HG03039 (cell line): ENCODE data around the gene SPARCL1.

ENCODE experiments used
- ATAC-seq: cut with Tn5 transposase; IDR thresholded peaks from one replicate; pipeline ENCODE4 v1.9.1; 2021; ENCODE audit warnings: mild to moderate bottlenecking, moderate library complexity; ENCODE audit not compliant: unreplicated experiment

The SPARCL1 gene

DNA sequence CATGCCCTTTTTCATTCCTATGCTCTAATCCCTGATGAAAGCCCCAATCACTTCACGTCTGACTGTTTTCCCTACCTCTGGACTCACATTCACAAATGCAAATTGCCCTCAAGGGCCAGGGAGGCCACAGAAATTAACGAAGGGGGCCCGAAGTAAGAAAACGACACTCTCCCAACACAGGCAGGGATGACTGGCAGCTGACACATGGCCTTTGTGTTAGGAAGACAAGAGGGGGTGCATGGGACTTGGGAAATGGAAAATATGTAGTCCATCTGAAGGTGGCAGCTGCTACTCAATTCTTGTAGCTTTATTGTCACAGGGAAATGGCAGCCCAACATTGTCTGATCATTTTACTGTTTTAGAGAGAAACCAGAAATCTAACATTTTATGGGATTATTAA lies 12.3 kb upstream of the SPARCL1 start:
- ATAC-seq = no peak

DNA sequence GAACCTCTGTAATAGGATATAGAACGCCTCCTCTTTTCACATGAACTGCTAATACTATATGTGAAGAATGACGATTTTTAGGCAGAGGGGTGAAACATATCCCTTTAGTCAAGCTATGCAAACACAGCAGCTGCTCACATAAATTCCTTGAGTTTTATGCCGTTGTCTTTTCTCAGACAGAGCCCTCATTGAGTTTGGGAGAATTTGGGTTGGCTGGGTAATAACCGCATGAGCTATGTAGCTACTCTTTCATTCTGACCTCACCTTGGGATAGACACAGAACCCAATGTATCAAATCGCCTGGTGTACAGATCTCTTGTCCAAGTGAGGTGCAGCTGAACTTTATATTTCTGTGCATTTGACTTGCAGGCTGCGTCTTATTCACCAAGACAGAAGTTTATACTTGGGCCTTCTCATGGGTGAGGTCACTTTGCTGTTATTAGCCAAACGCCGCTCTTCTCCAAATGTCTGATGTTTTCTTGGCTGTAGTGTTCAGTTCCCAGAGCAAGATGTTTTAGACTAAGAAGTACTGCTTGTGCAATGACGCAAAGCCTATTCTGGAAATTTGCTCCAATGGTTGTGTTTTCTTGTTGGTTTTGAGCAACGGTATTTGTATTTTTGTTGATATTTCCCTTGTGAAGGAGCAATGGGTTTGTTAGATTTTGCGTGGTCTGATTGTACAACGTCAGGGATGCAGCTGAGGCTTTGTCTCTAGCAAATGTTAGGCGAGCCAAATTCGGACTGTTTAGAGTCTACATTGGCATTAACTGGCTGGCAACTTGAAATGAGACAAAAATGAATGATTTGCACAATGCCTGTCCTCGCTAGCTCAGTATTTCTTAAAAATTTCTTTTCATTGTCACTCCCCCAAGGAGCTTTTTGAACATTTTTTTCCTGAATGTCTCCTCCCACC lies 11.2 kb upstream of the SPARCL1 start:
- ATAC-seq = no peak

DNA sequence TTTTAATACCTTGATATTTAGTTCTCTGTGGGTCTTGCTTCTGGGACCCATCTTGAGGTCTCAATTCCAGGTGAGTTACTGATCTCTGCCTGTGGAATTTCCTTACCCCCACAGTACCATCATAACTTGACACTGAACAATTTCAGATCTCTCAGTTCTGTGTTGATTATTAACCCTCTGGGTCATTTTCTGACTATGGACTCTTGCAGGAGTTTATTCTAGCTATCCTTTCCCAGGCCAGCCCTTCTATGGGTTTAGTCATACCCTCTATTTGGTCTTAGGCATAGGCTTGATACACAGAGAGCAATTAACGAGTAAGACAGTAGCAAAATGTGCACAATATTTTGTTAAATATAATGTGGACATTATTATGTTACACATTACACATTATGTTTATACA lies 3.7 kb upstream of the SPARCL1 start:
- no peak for ATAC-seq

DNA sequence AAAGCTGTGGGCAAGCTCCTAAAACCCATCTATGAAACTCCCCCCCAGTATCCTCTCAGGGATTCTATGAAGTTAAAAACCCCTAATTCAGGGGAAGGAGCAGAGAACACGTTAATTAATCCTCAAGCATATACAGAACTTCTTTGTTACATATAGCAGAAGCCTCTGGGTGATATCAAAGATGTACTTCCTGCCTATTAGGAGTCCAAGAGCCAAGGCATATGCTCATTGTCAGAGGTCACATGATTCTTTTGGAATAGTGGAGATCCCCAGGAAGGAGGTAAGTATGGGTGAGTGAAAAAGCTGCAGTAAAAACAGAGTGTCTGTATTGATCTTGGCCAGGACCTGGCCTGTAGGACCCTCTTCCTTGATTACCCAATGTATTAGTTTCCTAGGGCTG lies 2.9 kb upstream of the SPARCL1 start:
- ATAC-seq = no peak

DNA sequence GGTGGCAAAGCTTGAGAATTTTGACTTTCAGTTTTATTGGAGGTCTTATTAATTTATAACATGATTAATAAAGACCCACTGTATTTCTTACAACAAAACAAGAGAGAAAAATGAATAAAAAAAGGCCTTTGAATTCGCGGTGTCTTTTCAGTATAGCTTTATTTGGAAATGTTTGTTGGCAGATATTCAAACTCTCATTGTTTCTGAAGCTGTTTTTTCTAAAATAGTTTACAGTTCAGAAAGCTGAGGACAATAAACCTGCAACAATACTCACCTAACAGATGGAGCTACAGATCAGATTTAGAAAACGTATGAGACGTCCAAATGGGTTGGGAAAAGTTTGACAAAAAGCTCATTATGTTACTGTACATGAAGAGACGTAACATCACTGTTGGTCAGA lies 2.4 kb upstream of the SPARCL1 start:
- no peak for ATAC-seq

DNA sequence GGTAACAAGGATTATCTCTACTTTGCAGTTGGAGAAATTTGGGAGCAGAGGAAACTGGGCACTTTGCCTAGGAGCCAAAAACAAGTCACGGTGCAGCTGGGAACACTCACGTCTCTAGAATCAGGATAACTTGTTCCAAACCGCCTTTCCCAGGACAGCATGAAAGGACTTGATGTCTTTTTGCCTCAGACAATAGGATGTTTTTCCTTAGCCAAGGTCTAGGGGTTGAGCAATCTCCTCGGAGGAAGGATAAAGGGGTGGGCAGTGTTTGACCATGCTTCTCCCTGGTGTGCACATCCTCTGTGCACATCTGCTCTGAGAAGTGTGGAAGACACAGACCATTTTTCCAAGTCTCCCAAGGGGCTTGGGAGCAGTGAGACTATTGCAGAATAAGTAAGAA lies 1.7 kb upstream of the SPARCL1 start:
- no peak for ATAC-seq

DNA sequence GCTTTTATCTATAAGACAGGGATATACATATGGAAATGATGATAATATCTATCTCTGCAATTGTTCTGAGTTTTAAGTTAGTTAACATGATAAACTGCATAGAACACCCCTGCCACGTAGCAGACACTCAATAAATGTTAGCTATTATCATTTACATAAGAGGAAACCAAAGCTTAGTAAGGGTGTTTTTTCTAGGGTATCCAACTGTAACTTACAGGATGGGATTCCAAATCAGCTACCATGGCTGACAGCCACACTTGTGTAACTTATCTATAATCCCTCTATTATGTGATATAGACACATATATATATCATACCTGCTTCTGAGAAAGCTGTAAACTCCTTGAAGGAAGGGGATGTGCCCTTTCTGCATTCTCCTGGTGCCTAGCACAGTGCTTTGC lies 1.1 kb upstream of the SPARCL1 start:
- no peak for ATAC-seq

DNA sequence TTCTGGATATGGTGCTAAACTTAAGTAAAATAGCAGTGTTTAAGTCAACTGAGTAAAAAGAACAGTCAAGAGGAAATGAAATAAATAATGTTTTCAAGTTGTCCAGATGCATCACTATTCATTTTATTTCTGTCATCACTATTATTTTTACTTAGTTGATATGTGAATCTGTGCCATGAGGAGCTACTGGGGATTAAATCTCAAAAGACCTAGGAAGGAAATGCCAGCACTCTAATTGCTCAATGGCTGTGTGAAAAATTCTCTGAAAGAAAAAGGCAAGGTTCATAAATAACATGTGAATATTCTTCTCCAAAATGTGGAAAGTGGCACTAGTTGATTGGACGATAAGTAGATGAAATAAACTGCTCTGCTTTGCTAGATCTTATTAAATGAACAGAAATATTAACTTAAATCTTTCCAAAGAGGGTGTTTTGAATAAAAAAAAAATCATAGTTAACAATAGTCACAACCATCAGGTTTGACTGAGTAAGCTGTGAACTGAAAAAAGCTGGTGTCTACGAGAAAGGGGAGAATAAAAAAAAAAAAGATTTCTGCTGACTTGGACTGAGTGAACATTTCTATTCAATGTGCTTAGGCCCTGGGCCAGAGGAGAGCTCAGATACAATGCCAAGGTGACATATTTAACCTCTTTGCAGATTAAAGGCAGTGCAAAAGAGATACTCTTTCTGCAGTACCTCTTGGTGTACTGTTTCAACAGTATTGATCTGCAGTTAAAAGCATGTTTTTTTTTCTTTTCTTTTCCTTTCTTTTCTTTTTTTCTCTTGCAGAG lies 1.6 kb downstream of the SPARCL1 start:
- ATAC-seq = no peak

DNA sequence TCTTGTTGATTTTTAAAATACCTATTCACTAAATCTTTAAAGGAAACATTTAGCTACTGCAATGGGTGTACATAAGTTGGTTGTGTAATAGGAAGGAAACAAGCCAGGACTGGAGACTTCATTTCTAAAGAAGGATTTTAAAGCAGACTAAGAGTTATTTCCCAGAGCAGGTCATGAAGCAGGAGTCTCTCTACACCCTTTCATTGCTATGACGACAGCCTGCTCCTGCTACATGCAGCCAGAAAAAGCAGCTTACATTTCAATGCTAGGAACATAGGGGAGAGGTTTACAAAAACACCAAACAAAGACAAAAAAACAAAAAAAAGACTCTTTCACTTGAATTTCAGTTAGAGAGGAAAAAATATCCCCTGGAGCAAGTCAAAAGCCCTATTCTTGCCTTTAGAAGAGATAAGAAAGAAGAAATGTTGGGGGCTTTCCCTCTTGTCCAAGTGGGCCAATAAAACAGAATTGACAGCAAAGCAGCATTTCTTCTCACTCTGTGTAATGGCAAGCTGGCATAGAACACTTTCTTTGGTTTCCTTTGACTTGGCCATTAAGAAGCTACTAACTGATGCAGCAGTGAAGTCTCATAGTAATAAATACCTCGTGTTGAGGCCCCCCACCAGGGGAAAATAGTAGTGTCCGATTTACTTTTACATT lies 3.4 kb downstream of the SPARCL1 start:
- no peak for ATAC-seq

DNA sequence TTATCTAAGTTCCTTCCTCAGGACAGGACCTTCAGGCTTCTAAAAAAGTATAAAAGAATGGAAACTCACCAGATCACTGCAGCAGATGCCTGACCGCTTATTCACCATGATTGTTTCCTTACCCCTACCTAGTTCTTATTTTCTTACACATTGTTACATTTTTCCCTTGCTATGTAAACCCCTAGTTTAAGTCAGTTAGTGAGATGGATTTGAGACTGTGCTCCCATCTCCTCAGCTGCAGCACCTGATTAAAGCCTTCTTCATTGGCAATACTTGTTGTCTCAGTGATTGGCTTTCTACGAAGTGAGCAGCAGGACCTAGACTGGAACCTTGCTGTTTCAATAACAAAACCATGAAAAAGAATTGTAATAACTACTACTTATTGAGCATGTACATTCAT lies 4.7 kb downstream of the SPARCL1 start:
- ATAC-seq = no peak

DNA sequence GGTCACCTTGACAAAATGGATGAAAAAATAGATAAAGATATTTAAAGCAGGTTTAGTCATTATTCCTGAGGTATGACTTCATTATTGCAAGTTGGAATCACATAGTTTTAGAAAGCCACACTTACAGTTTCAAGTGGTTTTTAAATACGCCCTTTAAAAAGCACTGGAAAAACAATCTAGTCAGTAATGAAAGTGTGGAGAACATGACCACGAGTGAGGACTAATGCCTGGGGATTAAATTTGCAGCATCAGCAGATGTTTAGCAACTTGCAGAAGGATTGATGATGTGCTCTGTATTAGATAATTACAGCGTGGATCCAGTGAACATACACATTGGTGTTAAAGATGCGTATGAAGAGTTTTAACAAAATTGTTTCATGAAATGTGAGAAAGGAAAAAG lies 5.9 kb downstream of the SPARCL1 start:
- ATAC-seq = no peak

DNA sequence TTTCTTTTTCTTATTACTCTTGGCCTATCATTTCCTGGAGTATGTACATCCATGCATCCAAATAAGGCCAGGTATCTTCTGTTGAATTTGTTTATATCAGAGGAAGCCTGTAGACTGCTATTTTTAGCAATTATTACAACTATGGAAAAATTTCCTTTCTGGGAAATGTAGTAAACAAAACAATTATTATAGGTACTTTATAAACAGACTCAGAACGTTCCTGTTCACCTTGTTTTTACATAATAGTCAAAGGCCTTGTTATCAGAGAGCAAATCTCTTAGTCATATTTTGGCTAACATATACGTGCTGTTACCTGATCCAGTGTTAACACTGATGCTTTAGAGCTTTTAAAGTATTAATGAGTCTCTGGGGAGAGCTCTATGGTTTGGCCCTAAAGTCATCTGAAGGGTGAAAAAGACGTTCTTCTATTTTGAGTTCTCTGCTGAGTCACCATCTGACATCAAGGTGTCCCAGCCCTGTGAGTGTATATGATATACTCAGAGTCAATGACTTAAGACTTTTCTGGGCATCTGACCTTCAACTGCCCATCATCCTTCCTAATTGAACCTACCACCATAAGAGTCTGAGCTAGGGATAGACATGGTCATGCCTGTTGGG lies 7.3 kb downstream of the SPARCL1 start:
- ATAC-seq = no peak

DNA sequence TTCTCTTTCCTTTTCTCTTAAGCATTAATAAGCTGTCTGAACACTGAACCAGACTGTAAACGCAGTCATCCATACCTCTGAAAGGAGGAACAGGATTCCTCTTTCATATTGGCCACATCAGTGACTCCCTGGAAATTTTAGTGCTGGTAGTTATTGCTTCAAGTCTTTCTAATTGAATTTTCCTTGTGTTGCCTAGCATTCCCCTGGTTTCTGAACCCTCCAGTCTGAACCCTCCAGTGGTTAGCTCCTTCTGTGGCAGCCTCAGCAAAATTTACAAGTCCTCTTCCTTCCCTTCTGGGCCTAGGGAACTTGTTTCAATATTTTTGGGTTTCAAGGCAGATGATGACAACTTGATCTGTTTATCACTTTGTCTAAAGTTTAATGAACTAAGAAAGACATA lies 7.9 kb downstream of the SPARCL1 start:
- ATAC-seq = no peak

DNA sequence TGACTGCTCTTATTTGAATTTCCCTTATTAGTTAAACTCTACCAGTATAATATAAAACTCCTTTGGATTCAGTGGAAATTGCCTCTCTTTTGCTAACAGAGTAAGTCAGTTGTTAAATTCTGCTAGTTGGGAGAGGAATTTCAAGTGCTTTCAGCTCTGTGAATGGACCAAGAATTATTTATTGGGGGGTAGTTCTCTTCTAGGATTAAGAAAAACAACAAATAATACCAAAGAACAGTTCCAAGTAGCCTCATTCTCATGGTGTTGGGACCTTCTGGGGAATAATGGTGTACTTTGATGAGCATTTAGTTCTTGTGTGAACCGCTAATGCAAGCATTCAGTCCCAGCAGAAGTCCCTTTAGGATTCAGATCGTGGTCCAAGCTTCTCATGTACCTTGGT lies 11.6 kb downstream of the SPARCL1 start:
- ATAC-seq = no peak

DNA sequence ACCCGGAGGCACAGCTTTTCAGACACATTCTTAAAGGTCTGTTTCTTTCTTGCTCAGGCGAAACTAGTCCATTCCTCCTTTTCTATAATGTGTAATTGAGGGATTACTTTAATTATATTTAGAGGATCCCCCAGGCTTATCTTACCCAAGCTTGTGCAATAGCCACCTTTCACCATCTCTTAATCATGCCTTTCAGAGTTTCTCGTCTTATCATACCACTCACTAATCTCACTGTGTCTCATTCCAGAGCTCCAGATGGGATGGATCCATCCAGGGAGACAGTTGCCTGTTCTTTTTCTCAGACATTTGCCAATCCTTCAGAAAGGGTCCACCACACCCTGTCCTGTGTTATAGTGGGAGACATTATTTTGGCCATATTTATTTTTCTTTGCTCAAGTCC lies 12.5 kb downstream of the SPARCL1 start:
- ATAC-seq = no peak

DNA sequence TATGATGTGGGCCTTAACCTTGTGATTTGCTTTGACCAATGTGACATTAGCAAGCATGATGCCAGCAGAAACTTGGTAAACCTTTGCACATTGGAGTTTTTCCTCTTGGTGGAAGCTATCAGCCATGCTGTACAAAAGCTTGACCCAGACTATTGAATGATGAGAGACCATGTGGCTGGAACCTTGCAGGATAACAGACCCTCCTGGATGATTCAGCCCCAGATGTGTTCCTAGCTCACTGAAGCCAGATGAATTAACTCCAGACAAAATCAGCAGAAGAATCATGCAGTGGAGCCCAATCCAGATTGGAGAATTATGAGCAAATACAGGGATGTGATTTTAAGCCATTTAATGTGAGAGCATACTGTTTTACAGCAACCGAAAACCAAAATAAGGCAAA lies 16.8 kb downstream of the SPARCL1 start:
- no peak for ATAC-seq

DNA sequence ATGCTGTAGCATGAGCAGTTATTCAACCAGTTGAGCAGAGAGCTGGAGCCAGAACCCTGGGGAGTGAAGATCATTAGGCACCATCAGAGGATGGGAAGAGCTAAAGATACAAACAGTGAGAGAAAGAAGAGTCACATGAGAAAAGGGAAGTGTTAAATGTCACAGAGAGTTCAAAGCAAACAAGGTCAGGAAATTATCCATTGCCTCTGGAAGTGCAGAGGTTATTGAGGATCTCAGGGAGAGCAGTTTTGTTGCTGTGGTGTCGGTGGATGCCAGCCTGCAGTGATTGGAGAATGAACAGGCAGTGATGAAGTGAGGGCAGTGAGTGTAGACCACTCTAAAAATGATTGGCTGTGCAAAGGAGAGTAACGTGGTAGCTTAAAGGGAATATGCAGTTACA lies 17.7 kb downstream of the SPARCL1 start:
- no peak for ATAC-seq

DNA sequence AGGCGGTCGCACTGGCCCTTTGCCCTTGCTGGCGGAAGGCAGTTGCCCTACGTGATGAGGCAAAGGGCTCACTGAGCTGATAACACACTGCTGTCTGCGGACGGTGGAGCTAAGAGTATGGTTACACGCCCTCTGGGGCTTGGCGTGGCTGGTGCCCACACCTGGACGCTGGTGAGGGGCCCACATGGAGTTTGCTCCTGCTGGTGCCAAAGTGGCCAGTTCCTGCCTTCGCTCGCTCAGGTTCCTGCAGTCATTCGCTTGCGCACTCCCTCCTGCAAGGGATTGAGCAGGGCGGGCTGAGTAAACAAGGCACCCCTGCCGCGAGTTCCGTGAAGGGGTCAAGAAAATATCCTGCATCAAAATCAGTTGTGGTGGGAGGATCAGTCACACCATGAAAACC lies 18.4 kb downstream of the SPARCL1 start:
- no peak for ATAC-seq

DNA sequence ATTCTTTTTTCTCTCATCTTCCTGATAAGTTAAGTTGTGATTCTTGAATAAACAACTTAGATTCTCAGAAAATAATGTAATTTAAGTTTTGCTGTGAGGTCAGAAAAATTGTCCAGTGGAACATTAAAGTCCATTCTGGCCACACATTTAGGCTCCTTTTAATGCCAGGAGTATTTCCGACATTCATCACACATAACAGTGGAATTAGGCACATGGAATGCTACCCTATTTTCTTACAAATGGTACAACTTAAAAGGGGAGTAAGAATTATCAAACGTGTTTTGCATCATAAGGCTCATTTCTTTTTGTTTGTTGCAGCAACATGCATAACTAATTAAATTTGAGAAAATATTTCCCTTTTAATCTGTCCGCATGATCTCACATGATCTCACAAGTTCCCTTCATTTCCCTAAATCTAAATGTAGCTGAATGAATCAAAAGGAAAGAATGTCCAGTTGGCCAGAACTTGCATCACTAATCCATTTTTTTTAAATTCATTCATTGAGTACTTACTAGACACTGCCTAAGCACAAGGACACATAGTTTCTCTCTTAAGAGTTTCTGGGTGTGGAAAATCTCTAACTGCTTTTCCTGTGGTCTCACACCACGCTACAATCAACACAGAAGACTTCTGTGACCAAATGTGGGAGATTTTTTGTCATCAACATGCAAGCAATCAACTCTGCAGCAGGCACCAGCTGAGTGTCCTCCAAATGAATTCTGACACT lies 22.0 kb downstream of the SPARCL1 start:
- no peak for ATAC-seq

DNA sequence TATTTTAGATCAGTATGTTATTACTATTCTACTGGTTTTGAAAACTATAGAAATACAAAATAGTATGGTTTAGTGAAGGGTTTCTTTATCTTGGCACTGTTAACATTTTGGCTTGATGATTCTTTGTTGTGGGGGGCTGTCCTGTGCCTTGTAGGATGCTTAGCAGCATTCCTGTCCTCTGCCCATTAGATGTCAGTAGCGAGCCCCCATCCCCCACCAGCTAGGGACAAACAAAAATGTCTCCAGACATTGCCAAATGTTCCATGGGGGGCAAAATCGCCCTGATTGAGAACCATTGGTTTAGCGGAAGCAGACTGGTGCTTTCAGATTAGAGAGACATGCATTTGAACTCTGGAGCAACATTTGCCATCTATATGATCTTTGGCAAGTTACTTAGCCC lies 23.3 kb downstream of the SPARCL1 start:
- ATAC-seq = no peak
